ENCODE results near the gene TMEM201. TPM values are rescaled to one million over a fixed set of nuclear protein-coding genes. Genes with fewer than 3 reads are reported as not detected.

Gene TMEM201
- total RNA-seq, 1 donor from 2014 or later: 24.6 TPM

- H3K27me3 Mint-ChIP-seq: no peaks in the 10 kb centered on the region
- H3K36me3 Mint-ChIP-seq (ENCODE audit: insufficient read depth): peaks cover 4% of the 10 kb centered on the region
- no peak for DNase-seq (ENCODE audit: low spot score, unreplicated experiment)
- no peaks in the 10 kb centered on the region for H3K9me3 Mint-ChIP-seq (ENCODE audit: low read depth)
- no peak overlapping the region for H3K4me3 Mint-ChIP-seq (ENCODE audit: low read depth)
- no peak for TF ChIP-seq CTCF (IDR thresholded peaks at IDR 0.05; ENCODE audit: unreplicated experiment)
- no peak overlapping the region for H3K27ac Mint-ChIP-seq
- no peaks in the 10 kb centered on the region for H3K4me1 Mint-ChIP-seq (ENCODE audit: low read depth)
Observed at GRCh38 chr1:9600861-9601834, 12.4 kb downstream of the TMEM201 start.

- DNase-seq (ENCODE audit: low spot score, unreplicated experiment): no peak
- no peak for TF ChIP-seq CTCF (IDR thresholded peaks at IDR 0.05; ENCODE audit: unreplicated experiment)
- H3K27me3 Mint-ChIP-seq: no peaks in the 10 kb centered on the region
Observed at GRCh38 chr1:9601942-9602793, 13.5 kb downstream of the TMEM201 start.

GRCh38 chr1:9602794-9603167 is 14.1 kb downstream of the TMEM201 start:
- no peak overlapping the region for H3K27ac Mint-ChIP-seq
- no peak overlapping the region for H3K4me3 Mint-ChIP-seq (ENCODE audit: low read depth)
- H3K4me1 Mint-ChIP-seq (ENCODE audit: low read depth): no peaks in the 10 kb centered on the region
- no peaks in the 10 kb centered on the region for H3K9me3 Mint-ChIP-seq (ENCODE audit: low read depth)
- DNase-seq (ENCODE audit: low spot score, unreplicated experiment): no peak
- peaks cover 6% of the 10 kb centered on the region for H3K36me3 Mint-ChIP-seq (ENCODE audit: insufficient read depth)
- no peak for TF ChIP-seq CTCF (IDR thresholded peaks at IDR 0.05; ENCODE audit: unreplicated experiment)
- H3K27me3 Mint-ChIP-seq: no peaks in the 10 kb centered on the region

More at GRCh38 chr1:9601942-9602793, 13.5 kb downstream of the TMEM201 start:
- Mint-ChIP-seq H3K9me3 (ENCODE audit: low read depth) (no peaks in the 10 kb centered on the region), H3K4me1 (ENCODE audit: low read depth) (no peaks in the 10 kb centered on the region), H3K27ac (no peak overlapping the region), H3K4me3 (ENCODE audit: low read depth) (no peak overlapping the region), H3K36me3 (ENCODE audit: insufficient read depth) (peaks cover 6% of the 10 kb centered on the region)

GRCh38 chr1:9603307-9603706 is 14.6 kb downstream of the TMEM201 start:
- H3K27ac Mint-ChIP-seq: no peak overlapping the region
- H3K4me3 Mint-ChIP-seq (ENCODE audit: low read depth): no peak overlapping the region
- no peak for TF ChIP-seq CTCF (IDR thresholded peaks at IDR 0.05; ENCODE audit: unreplicated experiment)
- H3K27me3 Mint-ChIP-seq: no peaks in the 10 kb centered on the region
- H3K36me3 Mint-ChIP-seq (ENCODE audit: insufficient read depth): peaks cover 4% of the 10 kb centered on the region
- H3K4me1 Mint-ChIP-seq (ENCODE audit: low read depth): no peaks in the 10 kb centered on the region
- no peak for DNase-seq (ENCODE audit: low spot score, unreplicated experiment)
- no peaks in the 10 kb centered on the region for H3K9me3 Mint-ChIP-seq (ENCODE audit: low read depth)

Measured in progenitor cell of endocrine pancreas (in vitro differentiated cells).